ENCODE measurements around the gene LMX1B.

Gene LMX1B

DNA sequence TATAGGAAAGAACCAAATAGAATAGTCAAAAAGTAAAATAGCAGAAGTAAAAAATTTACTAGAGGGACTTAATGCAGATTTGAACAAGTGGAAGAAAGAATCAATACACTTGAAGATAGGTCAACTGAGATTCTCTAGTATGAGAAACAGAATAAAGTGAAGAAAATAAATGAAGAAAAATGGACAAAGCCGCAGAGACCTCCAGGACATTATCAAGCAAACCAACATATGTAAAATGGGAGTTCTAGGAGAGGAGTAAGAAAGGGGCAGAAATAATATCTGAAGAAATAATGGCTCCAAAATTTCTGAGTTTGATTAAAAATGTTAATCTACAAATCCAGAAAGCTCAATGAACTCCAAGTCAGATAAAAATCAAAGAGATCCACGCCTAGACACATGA is 121.1 kb downstream of the LMX1B start:
- in situ Hi-C loops (cut with MboI; ENCODE audit: low sequenced_read_pairs): no loop called here

- in situ Hi-C loops (cut with MboI; ENCODE audit: low sequenced_read_pairs): no loop called here
These were observed 121.8 kb downstream of the LMX1B start for GRCh38 chr9:126735482-126735881.

GRCh38 chr9:126738553-126738952 is 124.8 kb downstream of the LMX1B start:
- in situ Hi-C loops (cut with MboI; ENCODE audit: low sequenced_read_pairs): no loop called here

GRCh38 chr9:126743041-126743440 is 129.3 kb downstream of the LMX1B start:
- in situ Hi-C loops (cut with MboI; ENCODE audit: low sequenced_read_pairs): no loop called here

DNA sequence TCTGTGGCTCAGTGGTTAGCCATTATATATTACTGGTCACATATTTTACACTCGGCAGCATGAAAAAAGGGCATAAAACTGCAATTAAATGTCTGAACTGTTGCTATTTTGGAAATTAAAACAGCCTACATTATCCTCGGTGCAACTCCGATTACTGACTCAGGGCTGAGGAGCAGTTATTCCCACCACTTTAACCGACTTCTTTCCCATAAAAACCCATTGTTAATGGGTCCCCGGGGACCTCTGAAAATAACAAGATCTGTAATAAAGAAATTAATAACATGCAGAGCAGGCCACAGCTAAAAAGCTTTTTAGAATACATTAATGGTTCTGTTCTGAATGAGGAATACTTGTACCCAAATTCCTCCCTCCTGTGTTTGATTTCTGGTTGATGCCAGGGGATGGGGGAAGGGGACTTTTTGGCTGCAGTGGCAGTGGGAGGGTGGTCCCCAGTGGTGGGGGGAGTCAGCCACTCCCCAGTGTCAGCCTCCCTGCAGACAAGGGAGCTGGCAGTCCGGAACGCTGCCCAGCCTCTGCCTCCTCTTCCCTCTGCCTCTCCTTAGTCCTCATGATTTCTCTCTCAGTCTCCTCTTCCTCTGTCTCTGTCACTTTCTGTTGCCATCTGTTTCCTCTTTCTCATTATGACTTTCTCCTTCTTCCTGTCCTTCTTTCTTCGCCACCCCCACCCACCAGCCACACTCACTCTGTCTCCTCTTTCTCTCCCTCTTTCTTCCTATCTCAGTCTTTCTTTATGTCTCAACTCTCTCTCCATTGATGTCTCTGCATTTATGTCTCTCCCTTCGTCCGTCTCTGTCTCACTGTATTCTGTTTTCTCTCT is 132.1 kb downstream of the LMX1B start:
- in situ Hi-C loops (cut with MboI; ENCODE audit: low sequenced_read_pairs): no loop called here

Data from hTERT RPE-1 (cell line).